OCI-LY7 (cell line): ENCODE results near the gene PRKCA.

Experiments used
- EZH2phosphoT487 ChIP-seq: fragments of 200-600 bp; sonication (generic); IDR thresholded peaks from 2 replicates; pipeline ENCODE4 v1.6.1; 2018; ENCODE audit warnings: low read depth, borderline replicate concordance, mild to moderate bottlenecking, mixed run types, antibody characterized with exemption, low read length, moderate library complexity, mixed read lengths
- TF ChIP-seq, protein P1 (sequence below): fragments of 200-600 bp; sonication (generic); conservative IDR thresholded peaks from 2 replicates; pipeline ENCODE4 v1.5.1; 2014; ENCODE audit warnings: mild to moderate bottlenecking, antibody characterized with exemption, low read length, moderate library complexity, mixed read lengths

DNA sequence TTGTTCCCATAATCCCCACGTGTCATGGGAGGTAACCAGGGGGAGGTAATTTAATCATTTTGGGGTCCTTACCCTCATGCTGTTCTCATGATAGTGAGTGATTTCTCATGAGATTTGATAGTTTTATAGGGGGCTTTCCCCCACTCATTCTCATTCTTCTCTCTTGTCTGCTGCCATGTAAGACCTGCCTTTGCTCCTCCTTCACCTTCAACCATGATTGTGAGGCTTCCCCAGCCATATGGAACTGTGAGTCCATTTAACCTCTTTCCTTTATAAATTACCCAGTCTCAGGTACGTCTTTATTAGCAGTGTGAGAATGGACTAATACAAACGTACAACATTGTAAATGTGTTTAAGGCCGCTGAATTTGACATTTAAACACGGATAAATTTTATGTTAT, 37.7 kb upstream of the PRKCA start:
- TF ChIP-seq, protein P1, sequence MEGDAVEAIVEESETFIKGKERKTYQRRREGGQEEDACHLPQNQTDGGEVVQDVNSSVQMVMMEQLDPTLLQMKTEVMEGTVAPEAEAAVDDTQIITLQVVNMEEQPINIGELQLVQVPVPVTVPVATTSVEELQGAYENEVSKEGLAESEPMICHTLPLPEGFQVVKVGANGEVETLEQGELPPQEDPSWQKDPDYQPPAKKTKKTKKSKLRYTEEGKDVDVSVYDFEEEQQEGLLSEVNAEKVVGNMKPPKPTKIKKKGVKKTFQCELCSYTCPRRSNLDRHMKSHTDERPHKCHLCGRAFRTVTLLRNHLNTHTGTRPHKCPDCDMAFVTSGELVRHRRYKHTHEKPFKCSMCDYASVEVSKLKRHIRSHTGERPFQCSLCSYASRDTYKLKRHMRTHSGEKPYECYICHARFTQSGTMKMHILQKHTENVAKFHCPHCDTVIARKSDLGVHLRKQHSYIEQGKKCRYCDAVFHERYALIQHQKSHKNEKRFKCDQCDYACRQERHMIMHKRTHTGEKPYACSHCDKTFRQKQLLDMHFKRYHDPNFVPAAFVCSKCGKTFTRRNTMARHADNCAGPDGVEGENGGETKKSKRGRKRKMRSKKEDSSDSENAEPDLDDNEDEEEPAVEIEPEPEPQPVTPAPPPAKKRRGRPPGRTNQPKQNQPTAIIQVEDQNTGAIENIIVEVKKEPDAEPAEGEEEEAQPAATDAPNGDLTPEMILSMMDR = no peak
- TF ChIP-seq EZH2phosphoT487 = no peak
